ENCODE measurements around the gene TBC1D2. TPM values are rescaled to one million over a fixed set of nuclear protein-coding genes. Genes with fewer than 3 reads are reported as not detected.

TBC1D2 gene
- total RNA-seq, 1 donor from 2014 or later: 2.3 TPM

DNA sequence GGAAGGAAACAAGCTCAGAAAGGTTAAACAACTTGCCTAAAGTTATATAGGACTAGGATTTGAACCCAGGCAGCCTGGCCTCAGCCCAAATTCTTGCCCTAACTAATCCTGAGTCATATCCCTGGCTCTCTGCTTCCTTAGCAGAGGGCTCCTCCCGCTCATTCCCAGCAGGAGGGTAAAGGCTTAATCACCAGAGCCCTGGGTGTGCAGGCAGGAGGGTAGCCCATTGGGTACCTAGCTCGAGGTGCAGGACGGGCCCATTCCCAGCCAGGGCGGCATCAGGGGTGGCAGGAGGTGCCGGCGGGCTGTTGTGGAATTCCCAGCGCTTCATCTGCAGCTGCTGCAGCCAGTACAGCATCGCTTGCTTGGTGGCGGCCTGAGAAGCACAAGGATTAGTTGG is 3.9 kb downstream of the TBC1D2 start:
- DNase-seq (ENCODE audit: missing footprints): no peak
- ATAC-seq: no peak
- intact Hi-C loops (cut with DNase I): no loop called here

DNA sequence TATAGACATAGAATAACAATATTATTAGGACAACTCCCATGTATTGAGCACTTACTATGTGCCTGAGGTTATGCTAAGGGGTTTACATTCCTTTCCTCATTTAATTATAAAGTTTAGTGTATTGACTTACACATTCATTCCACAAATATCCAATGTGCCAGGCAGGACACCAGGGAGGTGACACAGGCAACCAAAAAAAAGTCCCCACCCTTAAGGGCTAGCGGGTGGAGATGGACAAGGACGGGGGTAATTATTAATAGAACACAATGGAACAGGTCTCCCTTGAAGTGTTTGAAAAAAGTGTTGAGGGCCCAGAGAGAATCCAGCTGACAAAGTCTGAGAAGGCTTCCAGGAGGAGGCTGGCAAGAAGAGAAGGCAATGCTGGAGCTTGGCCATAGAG is 5.7 kb downstream of the TBC1D2 start:
- intact Hi-C loops (cut with DNase I): no loop called here
- ATAC-seq: no peak
- no peak for DNase-seq (ENCODE audit: missing footprints)

DNA sequence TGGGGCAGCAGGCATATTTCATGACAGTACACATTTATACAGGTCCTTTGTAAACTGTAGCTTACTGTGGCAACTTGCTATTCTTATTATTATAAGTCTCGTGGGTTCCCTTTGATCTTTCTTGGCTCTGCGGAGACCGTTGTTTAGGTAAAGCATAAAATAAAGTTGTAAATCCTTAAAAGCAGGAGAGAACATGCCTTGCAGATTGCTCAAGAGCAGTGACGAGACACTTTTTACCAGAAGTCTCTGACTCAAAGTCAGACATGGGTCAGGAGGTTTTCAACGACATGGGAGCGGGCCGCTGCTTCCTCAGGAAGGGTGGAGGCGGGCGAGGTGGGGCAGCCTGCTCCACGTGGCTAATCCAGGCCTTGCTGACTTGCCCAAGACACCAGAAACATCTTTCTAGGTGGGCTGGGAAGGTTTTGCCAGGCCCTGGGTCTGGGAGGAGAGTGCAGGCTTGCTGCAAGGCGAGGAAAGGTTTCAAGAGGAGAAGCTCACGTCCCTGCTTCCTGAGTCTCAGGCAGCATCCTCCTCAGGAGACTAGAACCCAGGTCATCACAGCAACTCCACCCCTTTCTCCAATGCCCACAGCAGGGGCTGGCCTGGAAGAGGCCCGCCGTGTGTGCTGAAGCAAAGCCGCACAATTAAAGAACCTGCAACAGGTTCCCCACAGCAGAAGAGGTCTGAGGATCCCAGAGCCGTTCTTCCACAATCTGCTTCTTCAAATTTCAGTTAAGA is 6.5 kb downstream of the TBC1D2 start:
- DNase-seq (ENCODE audit: missing footprints): peak; percentile 93
- ATAC-seq: peak; percentile 71
- intact Hi-C loops (cut with DNase I): no loop called here

DNA sequence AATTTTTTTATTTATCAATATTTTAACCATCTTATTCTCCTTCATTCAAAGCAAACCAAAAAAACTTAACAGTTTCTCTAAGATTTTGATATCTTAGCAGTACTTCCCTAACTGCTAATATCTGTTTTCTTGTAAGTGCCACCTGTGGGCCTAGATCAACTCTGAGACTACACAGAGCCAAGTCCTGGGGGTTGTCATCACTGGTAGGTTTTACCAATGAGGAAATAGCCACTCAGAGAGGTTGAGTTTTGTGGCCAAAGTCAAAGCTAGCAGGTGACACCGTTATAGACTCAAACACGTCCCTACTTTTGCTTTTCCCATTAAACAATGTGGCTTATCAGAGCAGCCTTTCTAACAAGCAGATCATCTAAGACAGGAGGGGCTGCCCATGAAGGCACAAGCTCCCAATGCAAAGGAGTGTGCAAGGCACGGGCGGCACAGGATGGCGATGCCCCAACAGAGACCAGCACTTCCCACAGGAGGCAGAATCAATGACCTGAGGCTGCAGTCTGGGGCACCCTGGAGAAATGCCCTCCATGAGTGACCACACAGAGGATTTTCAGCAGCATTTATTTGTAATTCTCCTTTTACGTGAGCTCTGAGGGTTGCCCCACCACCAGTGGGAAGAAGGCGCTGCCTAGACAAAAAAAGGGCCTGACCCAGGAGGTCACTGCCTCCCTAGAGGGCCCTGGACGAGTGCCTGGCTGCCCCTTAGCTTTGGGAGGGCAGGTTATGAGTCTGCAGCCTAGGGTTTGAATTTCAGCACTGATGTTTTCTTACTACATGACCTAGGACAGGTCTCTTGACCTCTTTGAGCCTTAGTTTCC is 7.4 kb downstream of the TBC1D2 start:
- ATAC-seq (no peak), DNase-seq (ENCODE audit: missing footprints) (no peak)
- intact Hi-C loops (cut with DNase I): no loop called here

- DNase-seq (ENCODE audit: missing footprints): no peak
- ATAC-seq: no peak
- intact Hi-C loops (cut with DNase I): no loop called here
Observed at GRCh38 chr9:98242426-98242825, 13.0 kb downstream of the TBC1D2 start.

GRCh38 chr9:98241357-98242300 is 13.8 kb downstream of the TBC1D2 start:
- DNase-seq (ENCODE audit: missing footprints) (no peak), ATAC-seq (no peak)
- intact Hi-C loops (cut with DNase I): no loop called here

- intact Hi-C loops (cut with DNase I): no loop called here
- no peak for ATAC-seq
Observed at GRCh38 chr9:98240475-98240874, 15.0 kb downstream of the TBC1D2 start.

GRCh38 chr9:98236901-98237487 is 18.5 kb downstream of the TBC1D2 start:
- DNase-seq (ENCODE audit: missing footprints): no peak
- ATAC-seq: no peak
- intact Hi-C loops (cut with DNase I): no loop called here

More at GRCh38 chr9:98240475-98240874, 15.0 kb downstream of the TBC1D2 start:
- no peak for DNase-seq (ENCODE audit: missing footprints)

- intact Hi-C loops (cut with DNase I): no loop called here
- DNase-seq (ENCODE audit: missing footprints) (no peak), ATAC-seq (no peak)
Observed at GRCh38 chr9:98235126-98235525, 20.3 kb downstream of the TBC1D2 start.

DNA sequence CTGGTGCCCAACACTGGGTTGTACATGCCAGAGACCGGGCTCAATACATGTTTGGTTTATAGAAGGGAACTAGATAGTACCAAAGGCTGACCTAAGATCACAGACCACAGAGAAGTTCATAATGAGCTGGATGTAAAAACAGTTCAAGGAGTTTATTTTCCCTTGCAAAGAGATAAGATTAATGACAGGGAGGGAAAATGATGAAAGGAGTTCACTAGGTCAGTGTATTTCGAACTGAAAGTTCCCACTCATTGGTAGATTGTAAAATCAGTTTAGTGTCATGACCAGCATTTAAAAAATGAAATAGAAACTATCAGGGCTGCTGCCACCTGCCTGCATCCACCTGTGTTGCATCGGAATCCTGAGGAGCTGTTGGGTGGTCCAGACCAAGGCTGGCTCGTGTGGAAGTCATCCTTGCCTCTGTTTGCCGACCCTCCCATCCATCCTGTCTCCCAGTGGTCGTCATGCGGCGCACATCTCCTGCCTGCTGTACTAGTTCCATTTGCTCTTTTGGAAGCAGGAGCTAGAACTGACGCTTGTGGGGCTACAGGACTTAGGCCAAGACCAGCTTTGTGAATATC is 21.1 kb downstream of the TBC1D2 start:
- no peak for ATAC-seq
- intact Hi-C loops (cut with DNase I): no loop called here
- no peak for DNase-seq (ENCODE audit: missing footprints)

DNA sequence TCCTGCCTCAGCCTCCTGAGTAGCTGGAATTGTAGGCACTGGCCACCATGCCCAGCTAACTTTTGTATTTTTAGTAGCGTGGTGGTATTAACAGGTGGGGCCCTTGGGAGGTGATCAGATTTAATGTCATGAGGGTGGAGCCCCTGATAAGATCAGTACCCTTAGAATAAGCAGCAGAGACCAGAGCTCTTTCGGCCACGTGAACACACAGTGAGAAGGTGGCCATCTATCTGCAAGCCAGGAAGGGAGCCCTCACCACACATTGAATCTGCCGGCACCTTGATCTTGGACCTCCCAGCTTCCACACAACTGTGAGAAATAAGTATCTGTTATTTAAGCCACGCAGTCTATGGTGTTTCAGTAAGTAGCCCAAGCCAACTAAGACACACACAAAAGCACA is 22.5 kb downstream of the TBC1D2 start:
- no peak for DNase-seq (ENCODE audit: missing footprints)
- ATAC-seq: no peak
- intact Hi-C loops (cut with DNase I): no loop called here

DNA sequence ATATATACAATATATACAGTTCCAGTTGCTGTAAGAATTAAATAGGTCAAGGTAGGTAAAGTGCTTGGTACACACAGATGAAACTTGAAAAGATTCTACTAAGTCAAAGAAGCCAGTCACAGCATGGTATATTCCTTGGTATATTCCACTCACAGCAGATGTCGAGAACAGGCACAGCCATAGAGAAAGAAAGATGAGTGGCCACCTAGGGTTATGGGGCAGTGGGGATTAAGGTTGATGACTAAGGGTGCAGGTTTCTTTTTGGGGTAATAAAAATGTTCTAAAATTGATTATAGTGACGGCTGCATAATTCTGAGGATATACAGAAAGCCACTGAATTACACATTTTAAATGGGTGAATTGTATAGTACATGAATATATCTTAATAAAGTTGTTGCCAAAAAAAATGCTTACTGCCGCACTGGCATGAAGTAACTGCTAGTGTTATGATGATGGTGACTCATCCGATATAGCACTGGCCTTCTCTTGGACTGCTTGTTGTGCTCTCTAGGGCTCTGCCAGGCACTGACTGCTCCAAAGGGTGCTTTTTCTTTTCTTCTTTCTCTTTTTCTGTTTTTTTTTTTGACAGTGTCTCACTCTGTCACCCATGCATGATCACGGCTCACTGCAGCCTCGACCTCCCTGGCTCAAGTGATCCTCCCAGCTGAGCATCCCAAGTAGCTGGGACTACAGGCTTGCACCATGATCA is 23.5 kb downstream of the TBC1D2 start:
- DNase-seq (ENCODE audit: missing footprints): no peak
- intact Hi-C loops (cut with DNase I): no loop called here
- ATAC-seq: no peak

DNA sequence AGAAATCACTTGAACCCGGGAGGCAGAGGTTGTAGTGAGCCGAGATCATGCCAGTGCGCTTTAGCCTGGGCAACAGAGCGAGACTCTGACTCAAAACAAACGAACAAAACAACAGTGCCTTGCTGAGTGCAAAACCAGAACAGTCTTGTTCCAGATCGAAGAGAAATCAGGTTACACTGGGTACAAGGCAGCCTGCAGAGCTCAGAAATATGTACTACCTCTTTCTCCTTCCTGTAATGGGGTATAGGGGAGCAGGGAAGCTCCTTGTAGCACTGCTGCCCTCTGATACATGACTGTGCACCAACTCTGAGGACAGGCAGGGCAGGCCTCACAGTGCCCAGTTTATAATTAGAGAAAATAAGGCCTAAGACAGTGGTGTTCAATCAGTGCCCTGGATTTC is 24.7 kb downstream of the TBC1D2 start:
- DNase-seq (ENCODE audit: missing footprints): no peak
- intact Hi-C loops (cut with DNase I): no loop called here
- no peak for ATAC-seq

DNA sequence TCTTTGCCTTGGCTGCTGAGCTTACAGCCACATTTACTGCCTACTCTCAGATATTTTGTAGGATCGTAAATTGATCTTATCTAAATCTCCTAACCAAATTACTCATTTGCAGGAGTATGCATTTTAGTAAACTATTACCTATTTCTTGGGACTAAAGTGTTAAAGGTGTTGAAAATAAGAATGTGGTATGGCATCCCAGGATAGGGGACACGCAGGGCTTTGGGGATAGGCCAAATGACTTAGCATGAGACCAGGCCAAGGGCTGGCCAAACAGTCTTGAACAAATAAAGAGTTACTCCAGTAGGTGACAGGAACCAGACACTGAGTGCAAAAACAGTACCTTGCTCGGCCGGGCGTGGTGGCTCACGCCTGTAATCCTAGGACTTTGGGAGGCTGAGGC is 25.1 kb downstream of the TBC1D2 start:
- intact Hi-C loops (cut with DNase I): no loop called here
- no peak for ATAC-seq
- no peak for DNase-seq (ENCODE audit: missing footprints)

- DNase-seq (ENCODE audit: missing footprints) (no peak), ATAC-seq (no peak)
- intact Hi-C loops (cut with DNase I): no loop called here
Observed at GRCh38 chr9:98229620-98230019, 25.8 kb downstream of the TBC1D2 start.

GRCh38 chr9:98229090-98229395 is 26.4 kb downstream of the TBC1D2 start:
- DNase-seq (ENCODE audit: missing footprints) (no peak), ATAC-seq (no peak)
- intact Hi-C loops (cut with DNase I): no loop called here

DNA sequence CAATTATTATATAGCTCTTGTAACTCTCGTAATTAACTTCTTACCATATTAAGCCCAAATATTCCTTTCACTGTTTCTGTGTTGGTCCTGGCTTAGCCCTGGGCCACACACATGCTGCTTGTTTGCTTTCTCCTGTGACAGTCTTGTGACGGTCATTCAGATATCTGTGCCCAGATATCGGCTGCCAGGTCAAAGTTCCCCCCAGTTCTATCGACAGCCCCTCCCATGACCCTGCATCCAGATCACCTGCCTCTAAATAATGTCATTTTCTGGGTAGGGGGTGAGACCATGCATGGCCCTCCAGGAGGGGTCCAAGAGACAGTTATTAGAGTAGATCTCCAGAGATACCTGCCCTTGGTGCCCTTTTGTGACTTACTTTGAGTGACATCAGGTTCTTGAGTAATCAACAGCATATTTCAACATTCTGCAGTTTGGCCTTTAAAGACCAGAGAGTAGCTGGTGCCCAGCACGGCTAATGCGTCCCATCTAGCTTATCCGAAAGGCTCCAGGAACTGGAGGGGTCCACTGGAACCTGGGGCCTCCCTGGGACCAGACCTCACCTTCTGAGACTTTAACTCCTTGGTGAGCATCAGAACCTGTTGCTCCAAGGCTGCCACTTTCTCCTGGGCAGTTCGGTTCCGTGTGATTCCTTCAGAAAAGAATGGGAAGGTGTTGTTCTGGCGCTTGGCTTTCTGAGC is 26.9 kb downstream of the TBC1D2 start:
- intact Hi-C loops (cut with DNase I): no loop called here
- DNase-seq (ENCODE audit: missing footprints): no peak
- ATAC-seq: no peak

DNA sequence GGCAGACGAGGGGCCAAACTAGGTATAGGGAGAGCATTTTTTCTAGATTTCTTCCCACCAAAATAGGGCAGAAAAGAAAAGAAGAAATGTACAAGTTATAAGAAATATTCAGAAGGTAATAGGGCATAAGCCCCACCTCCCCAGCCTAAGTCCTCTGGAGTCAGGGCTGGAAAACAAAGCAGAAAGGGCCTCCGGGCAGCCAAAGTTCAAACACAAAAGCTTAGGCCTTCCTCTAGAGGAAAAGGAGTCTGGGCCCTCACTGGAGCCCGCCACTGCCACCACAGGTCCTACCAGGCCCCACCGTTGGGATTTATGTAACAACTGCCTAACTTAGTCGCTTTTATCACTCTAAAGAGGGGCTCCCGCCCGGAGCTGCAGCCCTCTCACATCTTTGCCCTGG is 27.6 kb downstream of the TBC1D2 start:
- DNase-seq (ENCODE audit: missing footprints) (no peak), ATAC-seq (no peak)
- intact Hi-C loops (cut with DNase I): no loop called here

Data from Right ventricle myocardium inferior (tissue), 1 donor.